Endothelial cell of umbilical vein (primary cell): ENCODE data around the gene CYFIP1.

Source experiments
- EZH2 ChIP-seq: IDR thresholded peaks from 2 replicates; pipeline ENCODE4 v1.6.1; 2012; ENCODE audit warnings: borderline replicate concordance, low read depth, mild to moderate bottlenecking, moderate library complexity, low read length, inconsistent platforms; ENCODE audit not compliant: severe bottlenecking
- JUN ChIP-seq: IDR thresholded peaks from 2 replicates; pipeline ENCODE4 v1.6.1; 2011; ENCODE audit warnings: borderline replicate concordance, low read depth; ENCODE audit not compliant: insufficient read length, insufficient read depth
- POLR2A ChIP-seq: IDR thresholded peaks from 2 replicates; pipeline ENCODE4 v1.6.1; 2012; ENCODE audit warnings: low read depth, mild to moderate bottlenecking, control low read depth, low read length
- POLR2AphosphoS5 ChIP-seq: IDR thresholded peaks from 2 replicates; pipeline ENCODE4 v1.6.1; 2012; ENCODE audit warnings: low read depth, mild to moderate bottlenecking, control low read depth, low read length, moderate library complexity; ENCODE audit not compliant: insufficient read depth
- TF ChIP-seq, protein P1 (sequence below), 2 donors: IDR thresholded peaks; 1 replicate in 1 of 2; 2 replicates in 1 of 2; pipeline ENCODE4 v1.5.1; 2011; ENCODE audit warnings: low read length in 2 of 2, mild to moderate bottlenecking in 2 of 2, moderate library complexity in 2 of 2, control low read depth in 1 of 2, inconsistent platforms in 1 of 2, low read depth in 1 of 2; ENCODE audit not compliant: insufficient read depth in 1 of 2; ENCODE audit errors: extremely low read depth in 1 of 2
- TF ChIP-seq, protein P2 (sequence below): IDR thresholded peaks from 2 replicates; pipeline ENCODE4 v1.6.1; 2011; ENCODE audit not compliant: insufficient read depth, insufficient read length

DNA sequence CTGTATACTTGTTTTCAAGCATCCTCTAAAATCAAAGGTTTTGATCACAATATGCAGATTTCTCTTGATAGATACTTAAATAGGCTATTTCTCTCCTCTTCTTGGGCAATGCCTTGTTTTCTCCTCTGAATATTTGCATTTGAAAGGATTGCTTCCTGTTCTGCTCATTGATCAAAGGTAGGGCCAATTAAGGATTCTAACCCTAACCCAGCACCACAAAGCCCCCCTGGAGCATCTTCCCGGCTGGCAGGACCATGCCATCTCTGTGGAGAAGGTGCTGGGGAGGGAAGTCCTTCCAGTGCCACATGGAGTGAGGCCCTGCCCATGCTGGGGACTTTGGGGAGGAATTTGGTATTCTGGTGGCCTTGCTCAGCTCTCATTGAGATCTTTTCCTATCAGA is 153.0 kb downstream of the CYFIP1 start:
- TF ChIP-seq, protein P1, sequence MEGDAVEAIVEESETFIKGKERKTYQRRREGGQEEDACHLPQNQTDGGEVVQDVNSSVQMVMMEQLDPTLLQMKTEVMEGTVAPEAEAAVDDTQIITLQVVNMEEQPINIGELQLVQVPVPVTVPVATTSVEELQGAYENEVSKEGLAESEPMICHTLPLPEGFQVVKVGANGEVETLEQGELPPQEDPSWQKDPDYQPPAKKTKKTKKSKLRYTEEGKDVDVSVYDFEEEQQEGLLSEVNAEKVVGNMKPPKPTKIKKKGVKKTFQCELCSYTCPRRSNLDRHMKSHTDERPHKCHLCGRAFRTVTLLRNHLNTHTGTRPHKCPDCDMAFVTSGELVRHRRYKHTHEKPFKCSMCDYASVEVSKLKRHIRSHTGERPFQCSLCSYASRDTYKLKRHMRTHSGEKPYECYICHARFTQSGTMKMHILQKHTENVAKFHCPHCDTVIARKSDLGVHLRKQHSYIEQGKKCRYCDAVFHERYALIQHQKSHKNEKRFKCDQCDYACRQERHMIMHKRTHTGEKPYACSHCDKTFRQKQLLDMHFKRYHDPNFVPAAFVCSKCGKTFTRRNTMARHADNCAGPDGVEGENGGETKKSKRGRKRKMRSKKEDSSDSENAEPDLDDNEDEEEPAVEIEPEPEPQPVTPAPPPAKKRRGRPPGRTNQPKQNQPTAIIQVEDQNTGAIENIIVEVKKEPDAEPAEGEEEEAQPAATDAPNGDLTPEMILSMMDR (IDR thresholded peaks at IDR 0.05; ENCODE audit: extremely low read depth in 1 of 2, insufficient read depth in 1 of 2, low read depth in 1 of 2, low read length in 2 of 2): no peak
- TF ChIP-seq EZH2: no peak
- TF ChIP-seq, protein P2, sequence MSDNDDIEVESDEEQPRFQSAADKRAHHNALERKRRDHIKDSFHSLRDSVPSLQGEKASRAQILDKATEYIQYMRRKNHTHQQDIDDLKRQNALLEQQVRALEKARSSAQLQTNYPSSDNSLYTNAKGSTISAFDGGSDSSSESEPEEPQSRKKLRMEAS: no peak
- TF ChIP-seq POLR2AphosphoS5: no peak
- TF ChIP-seq POLR2A: no peak
- no peak for TF ChIP-seq JUN
